ENCODE measurements around the gene VPS13A. TPM values are rescaled to one million over a fixed set of nuclear protein-coding genes. Genes with fewer than 3 reads are reported as not detected.

VPS13A gene
- total and polyA plus RNA-seq, 10 of the 15 experiments (the other 5 are each of a cell fraction or from before 2014, with no cell fraction given), result 10.0 to 35.2 (median 21.1) TPM

DNA sequence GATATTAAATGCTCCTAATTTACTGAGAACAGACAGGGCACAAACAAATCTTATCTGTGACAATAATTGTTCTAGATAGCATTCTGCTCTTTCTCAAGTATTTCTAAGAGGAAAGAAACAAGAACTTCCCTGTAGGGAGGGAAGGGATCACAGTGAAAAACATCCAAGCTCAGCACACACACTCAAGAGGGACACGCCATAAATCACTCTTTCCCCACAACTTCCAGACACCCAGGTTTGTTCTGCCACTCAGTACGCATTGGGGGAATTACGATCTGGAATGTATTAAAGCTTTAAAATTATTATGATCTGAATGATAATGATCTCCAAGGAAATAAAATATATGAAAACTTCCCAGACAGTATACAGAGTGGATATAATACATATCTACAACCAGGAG, 249.4 kb downstream of the VPS13A start:
- no peak overlapping the region for H3K27ac ChIP-seq (ENCODE audit: control insufficient read depth, insufficient read depth)
- no peak for TF ChIP-seq RELA (IDR thresholded peaks at IDR 0.05; ENCODE audit: borderline replicate concordance, partially characterized antibody)
- TF ChIP-seq MTA2 (IDR thresholded peaks at IDR 0.05; ENCODE audit: low read depth), result no peak
- no peak for TF ChIP-seq SP1 (IDR thresholded peaks at IDR 0.05; ENCODE audit: low read depth, low read length)
- CTCF ChIA-PET, result no interaction called here
- no peak for DNase-seq (ENCODE audit: low read depth, low spot score)
- H4K20me1 ChIP-seq (ENCODE audit: control insufficient read depth, insufficient read depth), result no peaks in the 10 kb centered on the region
- no peak overlapping the region for H2AFZ ChIP-seq (ENCODE audit: control insufficient read depth, low read depth, low read length)
- no peak for ATAC-seq
- in situ Hi-C loops (cut with MboI) (no loop called here), intact Hi-C loops (cut with micrococcal nuclease; ENCODE audit: unreplicated experiment) (no loop called here)
- no peak overlapping the region for H3K4me3 ChIP-seq
- FAIRE-seq, result no peak
- no peaks in the 10 kb centered on the region for H3K79me2 ChIP-seq (ENCODE audit: control insufficient read depth, insufficient read depth, low read length)
- 68% methylated on average over 3 of the region's 3 CpGs for WGBS (ENCODE audit: insufficient coverage, insufficient replicate concordance, low lambda C conversion rate, missing lambda C conversion rate)
- H3K4me1 ChIP-seq (ENCODE audit: control insufficient read depth, insufficient read depth, low read length), result no peaks in the 10 kb centered on the region
- no peak overlapping the region for H3K9ac ChIP-seq (ENCODE audit: control insufficient read depth, insufficient read depth, low read length)
- no peaks in the 10 kb centered on the region for H3K36me3 ChIP-seq (ENCODE audit: control insufficient read depth in 2 of 2, insufficient read depth in 2 of 2, low read length in 1 of 2)
- SMC1A ChIA-PET (ENCODE audit: uncharacterized antibody, unreplicated experiment), result no interaction called here
- H3K4me2 ChIP-seq (ENCODE audit: control insufficient read depth, insufficient read depth), result no peak overlapping the region
- POLR2A ChIA-PET, result interaction anchor here (0.7 kb wide), 1 partner anchor 1140 kb away, joined by 3 read pairs; no protein-coding TSS in a partner anchor
- no peaks in the 10 kb centered on the region for H3K27me3 ChIP-seq (replicated peaks in 1 of 2; ENCODE audit: control insufficient read depth in 2 of 2, insufficient read depth in 2 of 2, low read length in 1 of 2)
- no peaks in the 10 kb centered on the region for H3K9me3 ChIP-seq (replicated peaks; ENCODE audit: control insufficient read depth, insufficient read depth, low read length)
- no TSS peak for BruUV-seq (replicated peaks)
- RAD21 ChIA-PET (ENCODE audit: unreplicated experiment), result no interaction called here

DNA sequence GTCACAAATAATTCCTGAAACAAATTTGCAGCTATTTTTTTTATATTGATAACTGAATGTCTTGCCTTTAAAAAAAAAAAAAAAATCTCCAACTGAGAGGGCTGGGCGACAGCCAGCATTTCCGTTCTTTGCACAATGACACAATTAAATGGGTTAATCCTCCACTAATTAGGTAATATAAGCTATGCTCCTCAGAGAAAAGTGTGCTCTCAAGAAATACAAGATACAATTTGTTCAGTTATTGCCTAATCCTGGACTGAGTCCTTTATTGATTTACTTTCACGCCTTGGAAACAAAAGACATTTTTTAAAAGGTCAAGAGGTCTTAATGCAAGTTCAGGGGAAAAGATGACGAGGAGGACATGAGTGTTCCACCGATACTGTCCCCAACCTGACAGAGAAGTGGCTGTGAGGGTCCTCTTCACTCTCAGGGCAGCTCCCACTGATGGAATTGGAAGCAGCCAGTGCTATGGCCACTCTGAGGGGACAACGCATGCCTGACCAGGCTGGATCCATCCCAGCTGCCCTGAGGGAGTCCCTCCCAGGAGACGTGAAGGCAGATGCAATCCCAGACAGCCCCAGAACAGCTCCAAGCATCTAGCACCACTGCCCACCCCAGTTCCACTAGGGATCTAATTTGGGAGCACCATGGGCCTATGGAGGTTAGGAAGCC, 250.1 kb downstream of the VPS13A start:
- Histone ChIP-seq H3K9me3 (replicated peaks; ENCODE audit: control insufficient read depth, insufficient read depth, low read length) (no peaks in the 10 kb centered on the region), H2AFZ (ENCODE audit: control insufficient read depth, low read depth, low read length) (no peak overlapping the region), H3K9ac (ENCODE audit: control insufficient read depth, insufficient read depth, low read length) (no peak overlapping the region), H3K4me3 (no peak overlapping the region), H3K79me2 (ENCODE audit: control insufficient read depth, insufficient read depth, low read length) (no peaks in the 10 kb centered on the region), H3K36me3 (ENCODE audit: control insufficient read depth in 2 of 2, insufficient read depth in 2 of 2, low read length in 1 of 2) (no peaks in the 10 kb centered on the region), H3K4me2 (ENCODE audit: control insufficient read depth, insufficient read depth) (no peak overlapping the region), H3K4me1 (ENCODE audit: control insufficient read depth, insufficient read depth, low read length) (no peaks in the 10 kb centered on the region), H3K27ac (ENCODE audit: control insufficient read depth, insufficient read depth) (no peak overlapping the region), H3K27me3 (replicated peaks in 1 of 2; ENCODE audit: control insufficient read depth in 2 of 2, insufficient read depth in 2 of 2, low read length in 1 of 2) (no peaks in the 10 kb centered on the region), H4K20me1 (ENCODE audit: control insufficient read depth, insufficient read depth) (no peaks in the 10 kb centered on the region)
- ChIA-PET CTCF (no interaction called here), POLR2A (no interaction called here), SMC1A (ENCODE audit: uncharacterized antibody, unreplicated experiment) (no interaction called here), RAD21 (ENCODE audit: unreplicated experiment) (no interaction called here)
- intact Hi-C loops (cut with micrococcal nuclease; ENCODE audit: unreplicated experiment) (no loop called here), in situ Hi-C loops (cut with MboI) (no loop called here)
- DNase-seq (ENCODE audit: low read depth, low spot score), result no peak
- WGBS (ENCODE audit: insufficient coverage, insufficient replicate concordance, low lambda C conversion rate, missing lambda C conversion rate), result 83% methylated on average over 7 of the region's 7 CpGs
- no peak for FAIRE-seq
- no TSS peak for BruUV-seq (replicated peaks)
- ATAC-seq, result no peak
- TF ChIP-seq MEF2B (IDR thresholded peaks at IDR 0.05; ENCODE audit: partially characterized antibody, poor library complexity, severe bottlenecking), result no peak
- TF ChIP-seq, protein P1, sequence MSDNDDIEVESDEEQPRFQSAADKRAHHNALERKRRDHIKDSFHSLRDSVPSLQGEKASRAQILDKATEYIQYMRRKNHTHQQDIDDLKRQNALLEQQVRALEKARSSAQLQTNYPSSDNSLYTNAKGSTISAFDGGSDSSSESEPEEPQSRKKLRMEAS (IDR thresholded peaks at IDR 0.05; ENCODE audit: low read depth, low read length), result no peak
- TF ChIP-seq TCF7 (IDR thresholded peaks at IDR 0.05; ENCODE audit: borderline replicate concordance), result no peak
- TF ChIP-seq, protein P2, sequence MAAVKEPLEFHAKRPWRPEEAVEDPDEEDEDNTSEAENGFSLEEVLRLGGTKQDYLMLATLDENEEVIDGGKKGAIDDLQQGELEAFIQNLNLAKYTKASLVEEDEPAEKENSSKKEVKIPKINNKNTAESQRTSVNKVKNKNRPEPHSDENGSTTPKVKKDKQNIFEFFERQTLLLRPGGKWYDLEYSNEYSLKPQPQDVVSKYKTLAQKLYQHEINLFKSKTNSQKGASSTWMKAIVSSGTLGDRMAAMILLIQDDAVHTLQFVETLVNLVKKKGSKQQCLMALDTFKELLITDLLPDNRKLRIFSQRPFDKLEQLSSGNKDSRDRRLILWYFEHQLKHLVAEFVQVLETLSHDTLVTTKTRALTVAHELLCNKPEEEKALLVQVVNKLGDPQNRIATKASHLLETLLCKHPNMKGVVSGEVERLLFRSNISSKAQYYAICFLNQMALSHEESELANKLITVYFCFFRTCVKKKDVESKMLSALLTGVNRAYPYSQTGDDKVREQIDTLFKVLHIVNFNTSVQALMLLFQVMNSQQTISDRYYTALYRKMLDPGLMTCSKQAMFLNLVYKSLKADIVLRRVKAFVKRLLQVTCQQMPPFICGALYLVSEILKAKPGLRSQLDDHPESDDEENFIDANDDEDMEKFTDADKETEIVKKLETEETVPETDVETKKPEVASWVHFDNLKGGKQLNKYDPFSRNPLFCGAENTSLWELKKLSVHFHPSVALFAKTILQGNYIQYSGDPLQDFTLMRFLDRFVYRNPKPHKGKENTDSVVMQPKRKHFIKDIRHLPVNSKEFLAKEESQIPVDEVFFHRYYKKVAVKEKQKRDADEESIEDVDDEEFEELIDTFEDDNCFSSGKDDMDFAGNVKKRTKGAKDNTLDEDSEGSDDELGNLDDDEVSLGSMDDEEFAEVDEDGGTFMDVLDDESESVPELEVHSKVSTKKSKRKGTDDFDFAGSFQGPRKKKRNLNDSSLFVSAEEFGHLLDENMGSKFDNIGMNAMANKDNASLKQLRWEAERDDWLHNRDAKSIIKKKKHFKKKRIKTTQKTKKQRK (IDR thresholded peaks at IDR 0.05; ENCODE audit: low read depth, low read length), result no peak
- no peak for TF ChIP-seq POLR2AphosphoS5 (IDR thresholded peaks at IDR 0.05; ENCODE audit: low read length)
- no peak for TF ChIP-seq CREB1 (IDR thresholded peaks at IDR 0.05; ENCODE audit: low read depth)
- no peak for TF ChIP-seq SUZ12 (IDR thresholded peaks at IDR 0.05; ENCODE audit: unreplicated experiment)
- no peak for TF ChIP-seq E2F4 (IDR thresholded peaks at IDR 0.05; ENCODE audit: low read depth, low read length)
- TF ChIP-seq NBN (IDR thresholded peaks at IDR 0.05), result no peak
- no peak for TF ChIP-seq SIN3A (IDR thresholded peaks at IDR 0.05; ENCODE audit: low read depth, low read length)
- no peak for TF ChIP-seq SREBF2 (IDR thresholded peaks at IDR 0.05; ENCODE audit: low read length)
